ENCODE data around the gene TMEM247.

The TMEM247 gene

GRCh38 chr2:46490521-46491141, 11.3 kb downstream of the TMEM247 start:
- no peak for DNase-seq

- no peak for DNase-seq
These were observed 12.9 kb downstream of the TMEM247 start for GRCh38 chr2:46492301-46492700.

GRCh38 chr2:46493241-46493970, 14.0 kb downstream of the TMEM247 start:
- DNase-seq = peak; percentile 80

- DNase-seq = no peak
These were observed 14.5 kb downstream of the TMEM247 start for GRCh38 chr2:46493971-46494250.

GRCh38 chr2:46494596-46494995, 15.2 kb downstream of the TMEM247 start:
- no peak for DNase-seq

GRCh38 chr2:46495231-46496030, 16.1 kb downstream of the TMEM247 start:
- DNase-seq = peak; percentile 49

GRCh38 chr2:46497766-46498165, 18.4 kb downstream of the TMEM247 start:
- DNase-seq = no peak

GRCh38 chr2:46498681-46499080, 19.3 kb downstream of the TMEM247 start:
- no peak for DNase-seq

- no peak for DNase-seq
These were observed 20.0 kb downstream of the TMEM247 start for GRCh38 chr2:46499392-46499785.

GRCh38 chr2:46500801-46501200, 21.4 kb downstream of the TMEM247 start:
- no peak for DNase-seq

GRCh38 chr2:46502291-46502885, 23.0 kb downstream of the TMEM247 start:
- DNase-seq = no peak

- DNase-seq = no peak
These were observed 24.3 kb downstream of the TMEM247 start for GRCh38 chr2:46503686-46504085.

GRCh38 chr2:46504221-46504620, 24.9 kb downstream of the TMEM247 start:
- DNase-seq = no peak

GRCh38 chr2:46504685-46505471, 25.5 kb downstream of the TMEM247 start:
- no peak for DNase-seq

GRCh38 chr2:46505472-46505783, 26.1 kb downstream of the TMEM247 start:
- DNase-seq = no peak

GRCh38 chr2:46506131-46506706, 26.9 kb downstream of the TMEM247 start:
- DNase-seq = no peak

- DNase-seq = no peak
These were observed 28.9 kb downstream of the TMEM247 start for GRCh38 chr2:46508312-46508711.

- DNase-seq = no peak
These were observed 29.4 kb downstream of the TMEM247 start for GRCh38 chr2:46508759-46509158.

- no peak for DNase-seq
These were observed 30.4 kb downstream of the TMEM247 start for GRCh38 chr2:46509804-46510203.

GRCh38 chr2:46510598-46511177, 31.3 kb downstream of the TMEM247 start:
- no peak for DNase-seq

- DNase-seq = no peak
These were observed 32.8 kb downstream of the TMEM247 start for GRCh38 chr2:46512185-46512584.

- DNase-seq = no peak
These were observed 35.4 kb downstream of the TMEM247 start for GRCh38 chr2:46514738-46515137.

All from HCEC 1CT (cell line).